Hepatocyte (in vitro differentiated cells): ENCODE measurements around the gene PANK2.

Experiments used
- CTCF ChIP-seq: fragments of 200-600 bp; sonication (generic); IDR thresholded peaks from 2 replicates; pipeline ENCODE4 v1.5.1; 2016; ENCODE audit warnings: antibody characterized with exemption, mild to moderate bottlenecking; ENCODE audit not compliant: poor library complexity
- EZH2 ChIP-seq: fragments of 200-600 bp; sonication (generic); IDR thresholded peaks from 2 replicates; pipeline ENCODE4 v1.6.1; 2016; ENCODE audit warnings: antibody characterized with exemption, mild to moderate bottlenecking, borderline replicate concordance
- EZH2phosphoT487 ChIP-seq: fragments of 200-600 bp; sonication (generic); IDR thresholded peaks from one replicate; pipeline ENCODE4 v1.6.1; 2018; ENCODE audit warnings: antibody characterized with exemption, mild to moderate bottlenecking, low read depth, moderate library complexity; ENCODE audit not compliant: unreplicated experiment, severe bottlenecking

GRCh38 chr20:3871550-3872265, 17.5 kb upstream of the PANK2 start:
- TF ChIP-seq CTCF (no peak), EZH2phosphoT487 (no peak), EZH2 (no peak)
